DOHH2 (cell line): ENCODE measurements around the gene MYEOV.

Experiments used
- H3F3A ChIP-seq: fragments of 200-600 bp; sonication (generic), shearing (Covaris generic); 2 replicates; pipeline ENCODE4 v1.6.0; 2016; ENCODE audit warnings: antibody characterized with exemption, mild to moderate bottlenecking; ENCODE audit not compliant: control insufficient read depth, insufficient read depth
- H3K27ac ChIP-seq: fragments of 200-600 bp; sonication (generic); 2 replicates; pipeline ENCODE4 v1.5.1; 2014; ENCODE audit warnings: low read depth, mild to moderate bottlenecking, low read length, moderate library complexity
- H3K27me3 ChIP-seq: fragments of 200-600 bp; sonication (generic); 2 replicates; pipeline ENCODE4 v1.6.1; 2014; ENCODE audit warnings: mild to moderate bottlenecking, low read length, mixed read lengths; ENCODE audit not compliant: control insufficient read depth
- H3K36me3 ChIP-seq: fragments of 200-600 bp; sonication (generic); 2 replicates; pipeline ENCODE4 v1.6.1; 2014; ENCODE audit warnings: mild to moderate bottlenecking, low read length, moderate library complexity, mixed read lengths; ENCODE audit not compliant: control insufficient read depth
- H3K4me1 ChIP-seq: fragments of 200-600 bp; sonication (generic); 2 replicates; pipeline ENCODE4 v1.6.1; 2014; ENCODE audit warnings: mild to moderate bottlenecking, low read length, mixed read lengths; ENCODE audit not compliant: control insufficient read depth
- H3K4me2 ChIP-seq: fragments of 200-600 bp; sonication (generic); 2 replicates; pipeline ENCODE4 v1.6.0; 2014; ENCODE audit warnings: mild to moderate bottlenecking, low read length, moderate library complexity
- H3K4me3 ChIP-seq: fragments of 200-600 bp; sonication (generic); 2 replicates; pipeline ENCODE4 v1.5.1; 2014; ENCODE audit warnings: mild to moderate bottlenecking, low read length, mixed read lengths
- H3K79me2 ChIP-seq: fragments of 200-600 bp; sonication (generic); 2 replicates; pipeline ENCODE4 v1.6.1; 2014; ENCODE audit warnings: mild to moderate bottlenecking, low read length, mixed read lengths; ENCODE audit not compliant: control insufficient read depth
- H3K9me2 ChIP-seq: fragments of 200-600 bp; sonication (generic); replicated peaks from 2 replicates; pipeline ENCODE4 v1.6.1; 2014; ENCODE audit warnings: mild to moderate bottlenecking, low read length, mixed read lengths; ENCODE audit not compliant: control insufficient read depth
- H3K9me3 ChIP-seq: fragments of 200-600 bp; sonication (generic); 2 replicates; pipeline ENCODE4 v1.6.1; 2014; ENCODE audit warnings: antibody characterized with exemption, low read length, mixed read lengths; ENCODE audit not compliant: control insufficient read depth, insufficient read depth
- H4K20me1 ChIP-seq: fragments of 200-600 bp; sonication (generic); 2 replicates; pipeline ENCODE4 v1.6.0; 2014; ENCODE audit warnings: low read depth, mild to moderate bottlenecking, antibody characterized with exemption, low read length, moderate library complexity; ENCODE audit not compliant: control insufficient read depth, insufficient read depth
- EZH2phosphoT487 ChIP-seq: fragments of 200-600 bp; sonication (generic); IDR thresholded peaks from 2 replicates; pipeline ENCODE4 v1.6.1; 2017; ENCODE audit warnings: borderline replicate concordance, mild to moderate bottlenecking, antibody characterized with exemption, low read length, moderate library complexity, mixed read lengths
- TF ChIP-seq, protein P1 (sequence below): fragments of 200-600 bp; sonication (generic); IDR thresholded peaks from one replicate; pipeline ENCODE4 v1.5.1; 2014; ENCODE audit warnings: antibody characterized with exemption, mild to moderate bottlenecking, low read depth, low read length; ENCODE audit not compliant: poor library complexity, severe bottlenecking

MYEOV gene

DNA sequence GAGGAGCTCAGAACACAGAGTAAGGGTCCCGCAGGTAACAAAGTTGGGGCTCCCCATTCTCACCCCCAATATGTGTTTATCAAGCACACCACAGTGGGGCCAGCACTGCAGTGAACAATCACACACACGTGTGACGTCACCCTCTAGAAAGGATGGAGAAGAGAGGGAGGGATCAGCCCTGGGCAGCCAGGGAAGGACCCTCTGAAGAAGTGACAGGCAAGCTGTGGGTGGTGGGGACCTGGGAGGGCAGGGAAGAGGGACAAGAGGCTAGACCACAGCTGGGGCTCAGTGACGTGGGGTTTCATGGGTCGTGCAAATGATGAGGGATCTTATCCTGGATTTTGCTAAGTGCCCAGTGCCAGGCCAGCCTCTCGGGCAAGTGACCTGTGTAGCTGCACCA is 28.7 kb upstream of the MYEOV start:
- Histone ChIP-seq H3K4me3 (no peak overlapping the region), H4K20me1 (no peaks in the 10 kb centered on the region), H3K79me2 (no peaks in the 10 kb centered on the region), H3K36me3 (no peaks in the 10 kb centered on the region), H3K4me1 (no peaks in the 10 kb centered on the region), H3K27me3 (no peaks in the 10 kb centered on the region; the same call in 1 of the 2 replicates), H3K27ac (no peak overlapping the region), H3K4me2 (no peak overlapping the region), H3F3A (no peaks in the 10 kb centered on the region), H3K9me2 (no peaks in the 10 kb centered on the region), H3K9me3 (no peaks in the 10 kb centered on the region)
- TF ChIP-seq, protein P1, sequence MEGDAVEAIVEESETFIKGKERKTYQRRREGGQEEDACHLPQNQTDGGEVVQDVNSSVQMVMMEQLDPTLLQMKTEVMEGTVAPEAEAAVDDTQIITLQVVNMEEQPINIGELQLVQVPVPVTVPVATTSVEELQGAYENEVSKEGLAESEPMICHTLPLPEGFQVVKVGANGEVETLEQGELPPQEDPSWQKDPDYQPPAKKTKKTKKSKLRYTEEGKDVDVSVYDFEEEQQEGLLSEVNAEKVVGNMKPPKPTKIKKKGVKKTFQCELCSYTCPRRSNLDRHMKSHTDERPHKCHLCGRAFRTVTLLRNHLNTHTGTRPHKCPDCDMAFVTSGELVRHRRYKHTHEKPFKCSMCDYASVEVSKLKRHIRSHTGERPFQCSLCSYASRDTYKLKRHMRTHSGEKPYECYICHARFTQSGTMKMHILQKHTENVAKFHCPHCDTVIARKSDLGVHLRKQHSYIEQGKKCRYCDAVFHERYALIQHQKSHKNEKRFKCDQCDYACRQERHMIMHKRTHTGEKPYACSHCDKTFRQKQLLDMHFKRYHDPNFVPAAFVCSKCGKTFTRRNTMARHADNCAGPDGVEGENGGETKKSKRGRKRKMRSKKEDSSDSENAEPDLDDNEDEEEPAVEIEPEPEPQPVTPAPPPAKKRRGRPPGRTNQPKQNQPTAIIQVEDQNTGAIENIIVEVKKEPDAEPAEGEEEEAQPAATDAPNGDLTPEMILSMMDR: no peak
- no peak for TF ChIP-seq EZH2phosphoT487

DNA sequence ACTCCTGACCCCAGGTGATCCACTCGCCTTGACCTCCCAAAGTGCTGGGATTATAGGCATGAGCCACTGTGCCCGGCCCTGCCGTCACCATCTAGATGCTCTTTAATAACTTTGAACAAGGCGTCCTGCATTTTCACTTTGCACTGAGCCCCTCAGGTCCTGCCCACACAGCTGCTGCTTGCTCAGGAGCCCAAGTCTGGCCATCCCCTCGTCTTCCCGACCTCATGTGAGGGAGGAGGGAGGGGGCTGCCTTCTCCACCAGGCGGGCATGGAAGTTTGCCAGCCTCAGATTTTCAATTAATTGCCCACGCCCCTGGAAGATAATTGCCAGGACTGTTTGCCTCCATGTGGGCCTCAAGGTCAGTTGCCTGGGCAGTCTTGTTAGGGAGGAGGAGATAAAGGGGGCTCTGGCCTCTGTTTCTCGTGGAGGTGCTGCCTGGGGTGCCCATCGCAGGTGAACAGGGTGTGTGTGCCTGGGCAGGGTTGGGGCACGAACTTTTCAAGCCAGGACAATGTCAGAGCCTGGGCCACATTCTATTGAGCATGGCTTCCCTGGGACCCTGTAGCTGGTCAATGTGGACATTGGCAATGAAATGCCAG is 27.9 kb upstream of the MYEOV start:
- Histone ChIP-seq H3K4me1 (no peaks in the 10 kb centered on the region), H3K27ac (no peak overlapping the region), H3K27me3 (no peaks in the 10 kb centered on the region; the same call in 1 of the 2 replicates), H3K36me3 (no peaks in the 10 kb centered on the region), H3F3A (no peaks in the 10 kb centered on the region), H3K4me3 (no peak overlapping the region), H3K9me2 (no peaks in the 10 kb centered on the region), H3K9me3 (no peaks in the 10 kb centered on the region), H4K20me1 (no peaks in the 10 kb centered on the region), H3K79me2 (no peaks in the 10 kb centered on the region), H3K4me2 (no peak overlapping the region)
- TF ChIP-seq EZH2phosphoT487: no peak
- TF ChIP-seq, protein P1: no peak

DNA sequence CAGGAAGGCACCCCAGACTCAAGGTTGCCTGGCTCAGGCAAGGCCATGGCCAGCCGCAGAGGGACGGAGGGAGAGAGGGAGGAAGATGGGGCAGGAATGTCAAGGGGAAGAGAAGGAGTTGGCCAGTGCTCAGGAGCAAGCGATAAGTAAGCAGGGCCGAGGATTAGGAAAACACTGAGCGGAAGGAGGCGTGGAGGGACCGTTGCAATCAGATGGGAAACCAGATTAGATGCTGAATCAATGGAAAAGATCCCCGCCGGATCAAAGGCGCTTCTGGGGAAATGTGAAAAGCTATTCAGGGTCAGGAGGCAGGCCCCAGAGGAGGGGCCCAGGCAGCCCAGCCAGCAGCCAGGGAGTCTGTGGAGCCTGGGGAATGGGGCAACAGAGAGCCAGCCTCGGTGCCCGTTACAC is 26.6 kb upstream of the MYEOV start:
- H3K4me3 ChIP-seq: no peak overlapping the region
- H3K27ac ChIP-seq: no peak overlapping the region
- H3K36me3 ChIP-seq: no peaks in the 10 kb centered on the region
- no peaks in the 10 kb centered on the region for H3F3A ChIP-seq
- no peaks in the 10 kb centered on the region for H3K79me2 ChIP-seq
- H3K9me2 ChIP-seq: no peaks in the 10 kb centered on the region
- no peak overlapping the region for H3K4me2 ChIP-seq
- TF ChIP-seq EZH2phosphoT487: no peak
- TF ChIP-seq, protein P1: no peak
- no peaks in the 10 kb centered on the region for H3K9me3 ChIP-seq
- no peaks in the 10 kb centered on the region for H3K27me3 ChIP-seq
- no peaks in the 10 kb centered on the region for H3K4me1 ChIP-seq
- no peaks in the 10 kb centered on the region; the same call in 1 of the 2 replicates for H4K20me1 ChIP-seq
